Stimulated activated CD4-positive, alpha-beta T cell treated with anti-CD3 and anti-CD28 coated beads, Interleukin-2, amount 100 ng/mL, for 48 hours (primary cell): ENCODE results near the gene TMPRSS6.

Experiments
- DNase-seq, 2 donors: peaks; one replicate each; pipeline ENCODE4 v3.0.0-alpha.2; 2020

TMPRSS6 gene

GRCh38 chr22:37064553-37064952 lies 45.0 kb downstream of the TMPRSS6 start:
- DNase-seq: no peak

- no peak for DNase-seq
Measured at GRCh38 chr22:37063431-37064420, 45.8 kb downstream of the TMPRSS6 start.

GRCh38 chr22:37062702-37063381 lies 46.7 kb downstream of the TMPRSS6 start:
- DNase-seq: no peak

- no peak for DNase-seq
Measured at GRCh38 chr22:37062376-37062675, 47.2 kb downstream of the TMPRSS6 start.

GRCh38 chr22:37061611-37062375 lies 47.7 kb downstream of the TMPRSS6 start:
- DNase-seq: no peak

GRCh38 chr22:37060801-37061610 lies 48.5 kb downstream of the TMPRSS6 start:
- peak; percentile 48 to 56 for DNase-seq

GRCh38 chr22:37059876-37060449 lies 49.5 kb downstream of the TMPRSS6 start:
- DNase-seq: no peak

- DNase-seq: no peak
Measured at GRCh38 chr22:37058917-37059701, 50.4 kb downstream of the TMPRSS6 start.

- DNase-seq: no peak
Measured at GRCh38 chr22:37057796-37058510, 51.6 kb downstream of the TMPRSS6 start.

- no peak for DNase-seq
Measured at GRCh38 chr22:37057226-37057625, 52.3 kb downstream of the TMPRSS6 start.

- DNase-seq: no peak
Measured at GRCh38 chr22:37056246-37056645, 53.3 kb downstream of the TMPRSS6 start.

GRCh38 chr22:37054600-37055365 lies 54.7 kb downstream of the TMPRSS6 start:
- no peak for DNase-seq

GRCh38 chr22:37054056-37054395 lies 55.5 kb downstream of the TMPRSS6 start:
- DNase-seq: no peak

GRCh38 chr22:37053310-37054055 lies 56.0 kb downstream of the TMPRSS6 start:
- no peak for DNase-seq

GRCh38 chr22:37052386-37053309 lies 56.9 kb downstream of the TMPRSS6 start:
- no peak for DNase-seq

GRCh38 chr22:37051391-37052385 lies 57.8 kb downstream of the TMPRSS6 start, which contains the start of gene KCTD17:
KCTD17 (plus strand) TSS chr22:37051742; CDS start chr22:37051761, 19 bp downstream.
- DNase-seq: peak; percentile 70 to 78

- DNase-seq: no peak
Measured at GRCh38 chr22:37050913-37051312, 58.6 kb downstream of the TMPRSS6 start.
